ENCODE results near the gene PACSIN1. TPM values are rescaled to one million over a fixed set of nuclear protein-coding genes. Genes with fewer than 3 reads are reported as not detected.

The PACSIN1 gene
- total RNA-seq, 1 donor from 2014 or later = 0.08 TPM

DNA sequence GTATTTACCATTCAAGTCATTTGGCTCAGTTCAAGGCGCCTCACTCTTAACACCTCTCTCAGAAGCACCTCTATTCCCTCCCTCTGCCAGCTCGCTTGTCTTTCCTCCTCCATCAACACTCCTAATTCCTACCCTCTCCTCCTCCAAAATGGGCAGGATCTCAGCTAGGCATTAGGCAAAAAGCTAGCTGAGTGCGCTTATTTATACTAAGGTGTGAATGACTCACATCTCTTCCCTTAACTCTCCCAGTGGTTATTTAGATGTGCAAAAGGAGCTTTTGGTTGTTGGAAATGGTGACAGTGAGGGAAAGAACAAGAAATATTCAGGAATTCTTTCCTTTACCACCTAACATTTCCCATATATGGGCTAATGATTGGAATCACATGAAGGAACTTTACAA lies 29.1 kb downstream of the PACSIN1 start:
- no peaks in the 10 kb centered on the region for H3K4me1 Mint-ChIP-seq (ENCODE audit: unreplicated experiment)
- H3K27me3 Mint-ChIP-seq (ENCODE audit: unreplicated experiment) = peaks cover 1% of the 10 kb centered on the region
- TF ChIP-seq, protein P1, sequence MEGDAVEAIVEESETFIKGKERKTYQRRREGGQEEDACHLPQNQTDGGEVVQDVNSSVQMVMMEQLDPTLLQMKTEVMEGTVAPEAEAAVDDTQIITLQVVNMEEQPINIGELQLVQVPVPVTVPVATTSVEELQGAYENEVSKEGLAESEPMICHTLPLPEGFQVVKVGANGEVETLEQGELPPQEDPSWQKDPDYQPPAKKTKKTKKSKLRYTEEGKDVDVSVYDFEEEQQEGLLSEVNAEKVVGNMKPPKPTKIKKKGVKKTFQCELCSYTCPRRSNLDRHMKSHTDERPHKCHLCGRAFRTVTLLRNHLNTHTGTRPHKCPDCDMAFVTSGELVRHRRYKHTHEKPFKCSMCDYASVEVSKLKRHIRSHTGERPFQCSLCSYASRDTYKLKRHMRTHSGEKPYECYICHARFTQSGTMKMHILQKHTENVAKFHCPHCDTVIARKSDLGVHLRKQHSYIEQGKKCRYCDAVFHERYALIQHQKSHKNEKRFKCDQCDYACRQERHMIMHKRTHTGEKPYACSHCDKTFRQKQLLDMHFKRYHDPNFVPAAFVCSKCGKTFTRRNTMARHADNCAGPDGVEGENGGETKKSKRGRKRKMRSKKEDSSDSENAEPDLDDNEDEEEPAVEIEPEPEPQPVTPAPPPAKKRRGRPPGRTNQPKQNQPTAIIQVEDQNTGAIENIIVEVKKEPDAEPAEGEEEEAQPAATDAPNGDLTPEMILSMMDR (IDR thresholded peaks at IDR 0.05; ENCODE audit: unreplicated experiment) = no peak
- H3K9me3 Mint-ChIP-seq (ENCODE audit: unreplicated experiment) = no peaks in the 10 kb centered on the region
- no peak for DNase-seq (ENCODE audit: low spot score)
- no peaks in the 10 kb centered on the region for H3K36me3 Mint-ChIP-seq (ENCODE audit: low read depth, unreplicated experiment)
- H3K4me3 Mint-ChIP-seq (ENCODE audit: unreplicated experiment) = no peak overlapping the region
- H3K27ac Mint-ChIP-seq (ENCODE audit: unreplicated experiment) = no peak overlapping the region

DNA sequence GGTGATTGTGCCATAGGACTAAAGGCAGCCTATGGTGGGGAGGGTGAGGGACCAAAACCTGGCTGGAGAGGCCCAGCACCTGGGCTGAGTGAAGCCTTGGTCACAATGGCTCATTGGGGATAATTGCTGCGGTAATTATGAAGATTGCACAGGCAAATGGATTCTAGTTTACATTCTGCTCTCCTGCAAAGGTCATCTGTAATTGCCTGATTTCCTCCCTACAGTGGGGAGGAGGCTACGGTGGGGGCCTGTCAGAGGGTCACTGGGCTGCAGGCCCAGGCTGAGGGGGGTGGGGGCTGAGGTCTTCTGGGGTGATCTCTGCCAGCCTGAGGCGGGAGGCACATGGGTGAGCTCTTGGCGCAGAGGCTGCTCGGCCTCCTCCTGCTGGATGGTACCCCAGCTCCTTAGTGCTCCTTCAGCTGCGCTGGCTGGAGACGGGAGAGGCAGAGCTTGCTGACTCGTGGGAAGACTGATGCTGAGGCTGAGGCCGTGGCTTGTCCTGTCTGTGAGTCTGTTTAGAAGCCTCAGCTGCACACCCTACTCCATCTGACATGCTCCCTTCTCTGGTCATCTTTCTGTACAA lies 30.3 kb downstream of the PACSIN1 start:
- Mint-ChIP-seq H3K36me3 (ENCODE audit: low read depth, unreplicated experiment) (no peaks in the 10 kb centered on the region), H3K9me3 (ENCODE audit: unreplicated experiment) (no peaks in the 10 kb centered on the region), H3K27me3 (ENCODE audit: unreplicated experiment) (peaks cover 1% of the 10 kb centered on the region), H3K27ac (ENCODE audit: unreplicated experiment) (no peak overlapping the region), H3K4me1 (ENCODE audit: unreplicated experiment) (no peaks in the 10 kb centered on the region), H3K4me3 (ENCODE audit: unreplicated experiment) (no peak overlapping the region)
- TF ChIP-seq, protein P1 (IDR thresholded peaks at IDR 0.05; ENCODE audit: unreplicated experiment) = no peak
- DNase-seq (ENCODE audit: low spot score) = no peak

DNA sequence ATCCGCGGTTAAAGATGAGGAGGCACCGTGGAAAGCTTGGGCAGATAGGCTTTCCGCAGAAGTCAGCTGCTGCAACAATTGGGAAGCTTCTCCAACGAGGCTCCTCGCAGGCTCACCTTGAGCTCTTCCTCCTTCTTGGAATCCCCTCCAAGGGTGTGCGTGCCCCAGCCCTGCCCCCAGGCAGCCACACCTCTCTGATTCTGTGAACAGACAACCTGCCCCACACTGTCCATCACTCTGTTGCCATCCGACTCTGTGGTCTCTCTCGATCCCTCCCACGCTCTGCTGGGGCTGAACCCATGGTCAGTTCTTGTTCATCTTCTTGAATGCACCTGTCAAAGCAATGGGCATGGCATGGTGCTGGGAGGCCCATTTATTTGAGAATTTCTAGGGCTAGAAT lies 31.5 kb downstream of the PACSIN1 start:
- no peaks in the 10 kb centered on the region for H3K9me3 Mint-ChIP-seq (ENCODE audit: unreplicated experiment)
- no peak for DNase-seq (ENCODE audit: low spot score)
- H3K4me3 Mint-ChIP-seq (ENCODE audit: unreplicated experiment) = no peak overlapping the region
- no peak overlapping the region for H3K27ac Mint-ChIP-seq (ENCODE audit: unreplicated experiment)
- TF ChIP-seq, protein P1 (IDR thresholded peaks at IDR 0.05; ENCODE audit: unreplicated experiment) = no peak
- H3K4me1 Mint-ChIP-seq (ENCODE audit: unreplicated experiment) = no peaks in the 10 kb centered on the region
- H3K27me3 Mint-ChIP-seq (ENCODE audit: unreplicated experiment) = peaks cover 4% of the 10 kb centered on the region
- no peaks in the 10 kb centered on the region for H3K36me3 Mint-ChIP-seq (ENCODE audit: low read depth, unreplicated experiment)

DNA sequence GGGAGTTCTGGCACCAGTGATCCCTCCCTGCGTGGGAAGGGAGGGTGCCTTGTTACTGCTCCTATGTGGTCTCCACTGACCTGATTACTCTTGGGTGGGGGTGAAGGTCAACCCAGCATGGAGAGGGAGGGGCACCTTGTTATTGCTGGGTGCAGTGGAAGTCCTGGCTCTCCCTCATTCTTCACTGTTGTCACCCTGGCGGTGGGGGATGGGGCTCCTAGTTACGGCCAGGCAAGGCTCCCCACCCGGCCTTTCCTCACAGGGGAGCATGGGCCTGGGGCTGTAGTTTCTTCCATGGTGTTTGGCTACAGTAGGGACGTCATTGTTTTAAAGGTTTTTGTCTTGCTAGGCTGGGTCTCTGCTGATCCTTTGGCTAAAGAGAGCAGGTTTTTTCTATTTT lies 40.8 kb downstream of the PACSIN1 start:
- no peak for DNase-seq (ENCODE audit: low spot score)
- H3K4me1 Mint-ChIP-seq (ENCODE audit: unreplicated experiment) = no peaks in the 10 kb centered on the region
- H3K9me3 Mint-ChIP-seq (ENCODE audit: unreplicated experiment) = no peaks in the 10 kb centered on the region
- H3K27me3 Mint-ChIP-seq (ENCODE audit: unreplicated experiment) = peaks cover 2% of the 10 kb centered on the region
- H3K27ac Mint-ChIP-seq (ENCODE audit: unreplicated experiment) = no peak overlapping the region
- no peaks in the 10 kb centered on the region for H3K36me3 Mint-ChIP-seq (ENCODE audit: low read depth, unreplicated experiment)
- H3K4me3 Mint-ChIP-seq (ENCODE audit: unreplicated experiment) = no peak overlapping the region
- TF ChIP-seq, protein P1 (IDR thresholded peaks at IDR 0.05; ENCODE audit: unreplicated experiment) = no peak

DNA sequence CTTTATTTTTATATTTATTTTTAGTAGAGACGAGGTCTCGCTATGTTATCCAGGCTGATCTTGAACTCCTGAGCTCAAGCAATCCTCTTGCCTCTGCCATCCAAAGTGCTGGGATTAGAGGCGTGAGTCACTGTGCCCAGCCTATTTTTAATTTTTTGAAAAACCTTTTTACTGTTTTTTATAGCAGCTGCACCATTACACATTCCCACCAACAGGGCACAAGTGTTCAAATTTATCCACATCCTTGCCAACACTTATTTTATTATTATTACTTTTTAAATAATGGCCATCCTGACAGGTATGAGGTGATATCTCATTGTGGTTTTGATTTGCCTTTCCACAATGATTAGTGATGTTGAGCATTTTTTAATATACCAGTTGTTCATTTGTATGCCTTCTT lies 42.5 kb downstream of the PACSIN1 start:
- Mint-ChIP-seq H3K4me1 (ENCODE audit: unreplicated experiment) (no peaks in the 10 kb centered on the region), H3K27ac (ENCODE audit: unreplicated experiment) (no peak overlapping the region)
- TF ChIP-seq, protein P1 (IDR thresholded peaks at IDR 0.05; ENCODE audit: unreplicated experiment) = peak; percentile 14

More for the DNA sequence above, 42.5 kb downstream of the PACSIN1 start:
- no peaks in the 10 kb centered on the region for H3K9me3 Mint-ChIP-seq (ENCODE audit: unreplicated experiment)
- no peak for DNase-seq (ENCODE audit: low spot score)
- peaks cover 5% of the 10 kb centered on the region for H3K27me3 Mint-ChIP-seq (ENCODE audit: unreplicated experiment)
- H3K36me3 Mint-ChIP-seq (ENCODE audit: low read depth, unreplicated experiment) = no peaks in the 10 kb centered on the region
- H3K4me3 Mint-ChIP-seq (ENCODE audit: unreplicated experiment) = no peak overlapping the region
